GM12865 (cell line): ENCODE results near the gene GARIN5B.

ENCODE experiments used
- DNase-seq: peaks from one replicate; pipeline ENCODE4 v3.0.0; 2010; ENCODE audit warnings: low read depth
- H3K4me3 ChIP-seq: 2 replicates; pipeline ENCODE4 v1.5.1; 2011; ENCODE audit warnings: mild to moderate bottlenecking, low read depth, low read length, control low read depth
- TF ChIP-seq, protein P1 (sequence below): IDR thresholded peaks from 2 replicates; pipeline ENCODE4 v1.5.1; 2011; ENCODE audit warnings: low read length, control low read depth, low read depth, inconsistent platforms; ENCODE audit not compliant: insufficient read depth; ENCODE audit errors: missing control alignments

The GARIN5B gene

DNA sequence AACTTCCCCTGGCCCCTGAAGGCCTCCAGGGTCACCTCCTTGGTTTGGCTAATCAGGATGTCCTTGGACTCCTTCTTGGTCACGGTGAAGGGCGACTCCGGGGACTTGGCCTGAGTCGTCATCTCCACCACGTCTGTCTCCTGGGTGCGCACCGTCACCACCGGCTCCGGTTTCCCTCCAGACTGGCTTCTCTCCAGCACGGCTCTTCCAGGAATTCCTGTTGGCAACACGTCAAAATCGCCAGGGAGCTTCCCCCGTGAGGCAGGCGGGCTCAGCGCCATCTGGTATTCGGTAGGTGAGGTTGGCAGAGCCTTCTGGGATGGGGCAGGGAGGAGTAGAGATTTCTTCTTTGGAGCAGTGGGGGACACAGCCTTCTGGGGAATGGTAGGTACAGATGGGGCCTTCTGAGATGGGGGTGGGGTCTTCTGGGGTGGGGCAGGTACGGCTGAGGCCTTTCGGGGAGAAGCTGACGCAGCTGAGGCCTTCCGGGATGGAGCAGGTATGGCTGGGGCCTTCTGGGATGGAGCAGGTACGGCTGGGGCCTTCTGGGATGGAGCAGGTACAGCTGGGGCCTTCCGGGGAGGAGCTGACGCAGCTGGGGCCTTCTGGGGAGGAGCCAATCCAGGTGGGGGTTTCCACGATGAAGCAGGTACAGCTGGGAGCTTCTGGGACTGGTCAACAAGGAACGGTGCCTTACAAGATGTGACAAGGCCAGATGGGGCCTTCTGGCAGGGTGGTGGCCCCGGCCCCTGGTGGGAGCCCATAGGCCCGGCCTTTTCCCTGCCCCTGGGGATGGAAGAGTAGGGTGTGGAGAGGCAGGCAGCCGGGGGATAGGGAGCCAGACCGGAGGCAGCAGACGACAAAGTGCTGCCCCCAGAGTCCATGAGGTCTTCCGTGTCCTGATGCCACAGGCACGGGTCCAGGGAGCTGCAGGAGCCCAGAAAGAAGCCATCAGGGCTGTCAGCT is 3.8 kb downstream of the GARIN5B start:
- H3K4me3 ChIP-seq = no peak overlapping the region
- TF ChIP-seq, protein P1, sequence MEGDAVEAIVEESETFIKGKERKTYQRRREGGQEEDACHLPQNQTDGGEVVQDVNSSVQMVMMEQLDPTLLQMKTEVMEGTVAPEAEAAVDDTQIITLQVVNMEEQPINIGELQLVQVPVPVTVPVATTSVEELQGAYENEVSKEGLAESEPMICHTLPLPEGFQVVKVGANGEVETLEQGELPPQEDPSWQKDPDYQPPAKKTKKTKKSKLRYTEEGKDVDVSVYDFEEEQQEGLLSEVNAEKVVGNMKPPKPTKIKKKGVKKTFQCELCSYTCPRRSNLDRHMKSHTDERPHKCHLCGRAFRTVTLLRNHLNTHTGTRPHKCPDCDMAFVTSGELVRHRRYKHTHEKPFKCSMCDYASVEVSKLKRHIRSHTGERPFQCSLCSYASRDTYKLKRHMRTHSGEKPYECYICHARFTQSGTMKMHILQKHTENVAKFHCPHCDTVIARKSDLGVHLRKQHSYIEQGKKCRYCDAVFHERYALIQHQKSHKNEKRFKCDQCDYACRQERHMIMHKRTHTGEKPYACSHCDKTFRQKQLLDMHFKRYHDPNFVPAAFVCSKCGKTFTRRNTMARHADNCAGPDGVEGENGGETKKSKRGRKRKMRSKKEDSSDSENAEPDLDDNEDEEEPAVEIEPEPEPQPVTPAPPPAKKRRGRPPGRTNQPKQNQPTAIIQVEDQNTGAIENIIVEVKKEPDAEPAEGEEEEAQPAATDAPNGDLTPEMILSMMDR = no peak
- DNase-seq = no peak

DNA sequence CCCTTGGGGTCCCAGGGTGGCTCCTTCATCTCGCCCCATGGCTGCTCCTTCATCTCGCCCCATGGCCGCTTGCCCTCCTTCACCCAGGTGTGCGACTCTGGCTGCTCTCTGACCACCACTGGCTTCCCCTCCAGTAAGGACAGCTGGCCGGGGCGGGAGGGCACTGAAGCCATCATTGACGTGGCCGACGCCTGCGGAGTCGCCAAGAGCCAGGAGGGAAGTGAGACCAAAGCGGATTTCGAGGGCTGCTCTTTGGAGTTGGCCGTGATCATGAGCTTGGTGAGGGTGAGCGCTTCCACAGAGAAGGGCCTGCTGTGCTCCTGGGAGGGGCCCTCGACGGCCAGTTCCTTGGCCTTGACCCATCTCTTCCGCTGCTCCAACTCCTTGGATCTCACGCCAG is 4.6 kb downstream of the GARIN5B start:
- TF ChIP-seq, protein P1 = no peak
- DNase-seq = no peak
- H3K4me3 ChIP-seq = no peak overlapping the region

DNA sequence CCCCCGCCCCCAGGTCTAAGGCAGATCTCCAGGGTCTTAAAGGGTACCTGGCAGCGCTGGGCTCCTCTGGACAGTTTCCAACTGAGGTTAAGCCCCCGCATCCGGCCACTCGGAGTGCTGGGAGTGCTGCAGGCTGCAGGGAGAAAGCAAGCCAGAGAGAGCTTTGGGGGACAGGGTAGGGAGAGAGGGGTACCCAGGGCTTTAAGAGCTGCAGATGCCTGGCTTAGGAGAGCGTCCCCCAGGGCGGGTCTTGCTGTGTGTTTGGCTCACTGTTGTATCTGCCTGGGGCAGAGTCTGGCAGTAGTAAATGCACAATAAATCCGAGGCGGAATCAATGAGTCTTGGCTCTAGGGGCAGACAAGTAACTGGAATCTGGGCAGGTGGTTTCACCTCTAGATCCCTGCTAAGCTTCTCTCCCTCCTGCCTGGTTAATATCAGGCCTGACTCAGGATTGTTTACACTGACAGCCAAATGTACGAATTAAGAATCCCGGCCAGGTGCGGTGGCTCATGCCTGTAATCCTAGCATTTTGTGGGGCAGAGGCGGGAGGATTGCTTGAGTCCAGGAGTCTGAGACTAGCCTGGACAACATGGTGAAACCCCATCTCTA is 7.7 kb downstream of the GARIN5B start:
- no peak overlapping the region for H3K4me3 ChIP-seq
- DNase-seq = no peak
- TF ChIP-seq, protein P1 = no peak

DNA sequence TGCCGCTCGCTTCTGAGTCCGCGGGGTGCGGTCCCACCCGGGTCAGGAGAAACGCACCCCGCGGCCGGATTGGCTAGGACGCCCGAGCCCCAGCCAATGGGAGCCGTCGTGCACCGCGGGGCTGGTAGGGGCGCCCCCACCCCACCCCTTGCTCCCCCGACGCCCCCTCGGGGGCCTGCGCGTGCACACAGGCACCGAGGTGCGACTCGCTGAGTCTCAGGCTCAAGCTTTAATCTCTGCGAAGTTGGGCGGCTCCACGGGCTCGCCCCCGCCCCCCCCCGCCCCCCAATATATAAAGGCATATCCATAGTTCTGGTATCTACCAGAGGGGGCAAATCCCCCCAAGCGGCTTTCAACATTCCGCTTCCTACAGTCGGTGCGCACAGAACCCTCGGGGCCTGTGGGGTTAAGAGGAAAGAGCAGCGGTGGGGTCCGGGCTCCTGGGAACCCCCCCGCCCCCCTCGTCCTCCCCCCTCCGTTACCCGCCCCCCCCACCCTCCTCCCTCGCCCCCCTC is 8.3 kb downstream of the GARIN5B start, which contains the start of gene COX6B2:
Gene COX6B2 (minus strand): TSS at position 22 of the 515 bp plus-strand sequence. CDS start 198 bp downstream, outside the sequence.
- TF ChIP-seq, protein P1 = no peak
- no peak for DNase-seq
- H3K4me3 ChIP-seq = peak within 1 kb of the TSS; percentile 28; the same call in 1 of the 2 replicates

DNA sequence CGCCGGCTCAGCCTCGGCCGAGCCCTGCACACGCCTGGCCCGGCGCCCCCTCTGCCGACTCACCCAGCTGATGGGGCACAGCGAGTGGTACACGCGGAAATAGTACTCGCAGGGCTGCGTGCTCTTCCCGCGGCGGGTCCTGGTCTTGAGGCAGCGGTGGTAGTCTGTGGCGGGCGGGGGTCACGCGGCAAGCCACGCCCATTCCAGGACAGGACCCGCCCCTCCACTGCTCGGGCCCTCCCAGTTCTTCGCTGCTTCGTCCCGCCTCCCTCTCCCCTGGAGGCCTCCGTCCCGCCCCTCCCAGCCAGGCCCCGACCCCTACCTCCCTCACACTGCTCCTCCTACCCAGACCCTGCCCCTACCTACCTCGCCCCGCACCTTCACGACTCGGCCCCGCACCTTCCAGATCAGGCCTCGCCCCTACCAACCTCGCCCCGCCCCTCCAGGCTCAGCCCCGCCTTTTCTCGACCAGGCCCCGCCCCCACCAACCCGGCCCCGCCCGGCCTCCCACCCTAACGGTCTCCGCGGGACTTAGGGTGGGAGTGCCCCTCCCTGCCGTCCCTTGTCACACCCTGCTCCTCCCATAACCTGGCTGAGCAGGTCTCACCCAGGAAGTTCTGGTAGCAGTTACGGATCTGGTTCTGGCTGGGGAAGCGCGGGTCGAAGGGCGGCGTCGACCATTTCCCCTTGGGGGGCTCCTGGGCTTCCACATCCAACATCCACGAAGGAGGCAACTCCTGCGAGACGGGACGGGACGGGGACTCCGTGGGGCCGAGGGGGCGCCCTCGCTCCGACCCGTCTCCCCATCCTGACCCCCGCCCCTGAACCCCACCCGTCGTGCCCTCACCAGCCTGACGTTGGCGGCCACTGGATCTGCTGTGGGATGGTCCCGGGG is 9.0 kb downstream of the GARIN5B start:
- DNase-seq = peak; percentile 58
- TF ChIP-seq, protein P1 = no peak
- H3K4me3 ChIP-seq = peak overlapping the region; percentile 28; the same call in 1 of the 2 replicates

DNA sequence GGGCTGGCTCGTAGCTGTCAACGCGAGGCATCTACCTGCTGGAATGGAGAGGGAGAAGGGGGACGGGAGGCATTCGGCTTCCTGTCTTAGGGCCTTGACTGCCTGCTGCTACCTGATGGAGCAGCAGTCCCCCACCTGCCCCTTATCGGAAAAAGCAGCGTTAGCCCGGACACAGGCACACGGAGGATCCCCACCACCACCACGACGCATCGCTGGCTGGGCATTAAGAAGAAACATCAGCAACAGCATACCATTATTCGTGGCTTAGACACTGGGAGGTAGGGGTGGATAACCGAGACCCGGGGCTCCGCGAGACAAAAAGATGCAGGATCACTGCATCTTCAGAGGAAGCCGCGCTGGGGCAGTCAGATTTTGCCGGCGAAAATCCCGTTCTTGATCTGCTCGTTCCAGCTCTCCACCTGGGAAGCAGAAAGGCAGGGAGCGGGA is 9.7 kb downstream of the GARIN5B start:
- H3K4me3 ChIP-seq = no peak overlapping the region
- no peak for DNase-seq
- TF ChIP-seq, protein P1 = no peak
